Measurements from ENCODE around the gene PCLAF.
"Not testable (repeated sequence)": the region's sequence is repeated elsewhere in the genome, so short reads cannot be mapped to it uniquely, and the experiment has no call there.

Gene PCLAF

GRCh38 chr15:64326458-64326857 lies 54.8 kb downstream of the PCLAF start:
- not testable (repeated sequence) for H3K27me3 ChIP-seq (ENCODE audit: control insufficient read depth, insufficient read depth, low read length, poor library complexity, severe bottlenecking); H3K4me3 ChIP-seq (ENCODE audit: insufficient read depth, low read depth, low read length); H3K9me3 ChIP-seq (ENCODE audit: control insufficient read depth, low read length); H3K27ac ChIP-seq (ENCODE audit: insufficient read depth, low read depth, low read length, poor library complexity, severe bottlenecking); H3K4me1 ChIP-seq (ENCODE audit: control insufficient read depth, insufficient read depth, low read length); H3K36me3 ChIP-seq (ENCODE audit: control insufficient read depth, insufficient read depth, low read length)
- 78 to 97% methylated on average over 6 to 12 of the region's 20 CpGs for WGBS, 2 experiments

- no peaks in the 10 kb centered on the region for H3K9me3 ChIP-seq (ENCODE audit: control insufficient read depth, low read length)
- no peak overlapping the region for H3K27ac ChIP-seq (ENCODE audit: insufficient read depth, low read depth, low read length, poor library complexity, severe bottlenecking)
- 97 to 98% methylated on average over 5 of the region's 5 CpGs for WGBS, 2 experiments
- no peak overlapping the region for H3K4me3 ChIP-seq (ENCODE audit: insufficient read depth, low read depth, low read length)
- no peaks in the 10 kb centered on the region for H3K36me3 ChIP-seq (ENCODE audit: control insufficient read depth, insufficient read depth, low read length)
- no peaks in the 10 kb centered on the region for H3K27me3 ChIP-seq (ENCODE audit: control insufficient read depth, insufficient read depth, low read length, poor library complexity, severe bottlenecking)
- H3K4me1 ChIP-seq (ENCODE audit: control insufficient read depth, insufficient read depth, low read length): no peaks in the 10 kb centered on the region
Observed at GRCh38 chr15:64324165-64324877, 56.9 kb downstream of the PCLAF start.

- Histone ChIP-seq H3K36me3 (ENCODE audit: control insufficient read depth, insufficient read depth, low read length) (no peaks in the 10 kb centered on the region), H3K27me3 (ENCODE audit: control insufficient read depth, insufficient read depth, low read length, poor library complexity, severe bottlenecking) (no peaks in the 10 kb centered on the region), H3K4me1 (ENCODE audit: control insufficient read depth, insufficient read depth, low read length) (peaks cover 14% of the 10 kb centered on the region), H3K9me3 (ENCODE audit: control insufficient read depth, low read length) (no peaks in the 10 kb centered on the region), H3K4me3 (ENCODE audit: insufficient read depth, low read depth, low read length) (no peak overlapping the region), H3K27ac (ENCODE audit: insufficient read depth, low read depth, low read length, poor library complexity, severe bottlenecking) (peak overlapping the region; percentile 31)
- WGBS, 2 experiments: 33% methylated on average over 4 of the region's 4 CpGs
Observed at GRCh38 chr15:64315216-64315615, 66.0 kb downstream of the PCLAF start.

GRCh38 chr15:64314456-64314855 lies 66.8 kb downstream of the PCLAF start:
- no peak overlapping the region for H3K4me3 ChIP-seq (ENCODE audit: insufficient read depth, low read depth, low read length)
- no peaks in the 10 kb centered on the region for H3K36me3 ChIP-seq (ENCODE audit: control insufficient read depth, insufficient read depth, low read length)
- H3K27ac ChIP-seq (ENCODE audit: insufficient read depth, low read depth, low read length, poor library complexity, severe bottlenecking): no peak overlapping the region
- no peaks in the 10 kb centered on the region for H3K27me3 ChIP-seq (ENCODE audit: control insufficient read depth, insufficient read depth, low read length, poor library complexity, severe bottlenecking)
- H3K4me1 ChIP-seq (ENCODE audit: control insufficient read depth, insufficient read depth, low read length): peaks cover 14% of the 10 kb centered on the region
- H3K9me3 ChIP-seq (ENCODE audit: control insufficient read depth, low read length): no peaks in the 10 kb centered on the region
- 94 to 100% methylated on average over 3 of the region's 3 CpGs for WGBS, 2 experiments
